Ovary (tissue), 9 donors: Measurements from ENCODE around the gene UAP1L1. TPM values are rescaled to one million over a fixed set of nuclear protein-coding genes. Genes with fewer than 3 reads are reported as not detected.

Experiments used
- DNase-seq, 5 donors: peaks; one replicate each; pipeline ENCODE4 v3.0.0-alpha.2; 2019 to 2020
- H3K27ac ChIP-seq, 2 donors: fragments of 200-600 bp; one replicate each; pipeline versions ENCODE4 v1.5.1 to v1.8.0; 2019 to 2022
- H3K27me3 ChIP-seq: fragments of 200-600 bp; one replicate; pipeline ENCODE4 v1.8.0; 2022
- H3K36me3 ChIP-seq: fragments of 200-600 bp; sonication (generic); one replicate; pipeline ENCODE4 v1.5.1; 2019
- H3K4me1 ChIP-seq: one replicate; pipeline ENCODE4 v1.8.1; 2013; ENCODE audit warnings: mild to moderate bottlenecking, moderate library complexity; ENCODE audit not compliant: insufficient read depth
- H3K4me3 ChIP-seq: fragments of 200-600 bp; sonication (generic); one replicate; pipeline ENCODE4 v1.5.1; 2017
- H3K9me3 ChIP-seq, 2 donors: fragments of 200-600 bp in 1 of 2; sonication (generic) in 1 of 2; one replicate each; pipeline versions ENCODE4 v1.5.1 to v1.8.1; 2013 to 2019; ENCODE audit warnings: mild to moderate bottlenecking in 1 of 2, moderate library complexity in 1 of 2
- EP300 ChIP-seq: sonication (generic); formaldehyde crosslinking; IDR thresholded peaks from one replicate; pipeline ENCODE4 v1.6.1; 2017; ENCODE audit warnings: antibody characterized with exemption
- POLR2A ChIP-seq: fragments of 450-650 bp; IDR thresholded peaks from one replicate; pipeline ENCODE4 v1.6.1; 2017; ENCODE audit warnings: antibody characterized with exemption, mild to moderate bottlenecking, moderate library complexity
- WGBS, 3 donors: extraction: QIAGEN DNeasy Blood & Tissue Kit in 1 of 3; methylation state at CpG; one replicate each; pipeline versions ENCODE4 v1.1.5 to v1.1.7; 2013 to 2017; 5-methylcytosine and 5-hydroxymethylcytosine counted together
- intact Hi-C, 4 donors: fragments of 100-400 bp; cut with DNase I; formaldehyde crosslinking; loops; one replicate each; pipeline versions ENCODE4 v1.11.0 to v1.15.1; 2022 to 2023
- polyA plus RNA-seq, 2 donors: library from polyadenylated mRNA; stranded (reverse); fragments of 200-250 nt in 1 of 2; fragments of 350-450 nt in 1 of 2; fragmentation: Illumina TruSeq in 1 of 2; extraction: RNeasy Lipid Tissue Mini Kit (QIAGEN cat#74804) in 1 of 2; gene quantifications; one replicate each; pipeline ENCODE4 v1.2.3, GENCODE V29; 2013 to 2014
- total RNA-seq, 7 donors: library from RNA; depleted of rRNA in 2 of 7; stranded (reverse); fragments of >200 nt in 2 of 7; fragmentation: NEBNext Ultra II Directional in 3 of 7; extraction: Animal tissue kit (Norgen Biotek cat#: 25700) in 3 of 7; gene quantifications; one replicate each; pipeline versions ENCODE4 v1.1.0 to v1.2.4, GENCODE V29; 2016 to 2023
- TF ChIP-seq, protein P1 (sequence below), 3 donors: fragments of 450-650 bp in 2 of 3; fragments of 200-600 bp in 1 of 3; IDR thresholded peaks; one replicate each; pipeline versions ENCODE4 v1.5.1 to v1.8.0; 2016 to 2022; ENCODE audit warnings: antibody characterized with exemption in 3 of 3, mild to moderate bottlenecking in 1 of 3
- donor health status: DM: no; HTN: no; CAD: no; lungs with moderate emphysema.
- donor health status: DM: no; HTN: no; CAD: no.
- donor health status: Bipolar disorder and iron deficiency.
- donor health status: DM: yes; HTN: yes; CAD: no.
- donor health status: DM: no; HTN: no; CAD: no.
- donor health status: DM: yes; HTN: yes; CAD: no.

UAP1L1 gene
- total and polyA plus RNA-seq, 9 donors = 1.3 to 6.3 (median 4.1) TPM

DNA sequence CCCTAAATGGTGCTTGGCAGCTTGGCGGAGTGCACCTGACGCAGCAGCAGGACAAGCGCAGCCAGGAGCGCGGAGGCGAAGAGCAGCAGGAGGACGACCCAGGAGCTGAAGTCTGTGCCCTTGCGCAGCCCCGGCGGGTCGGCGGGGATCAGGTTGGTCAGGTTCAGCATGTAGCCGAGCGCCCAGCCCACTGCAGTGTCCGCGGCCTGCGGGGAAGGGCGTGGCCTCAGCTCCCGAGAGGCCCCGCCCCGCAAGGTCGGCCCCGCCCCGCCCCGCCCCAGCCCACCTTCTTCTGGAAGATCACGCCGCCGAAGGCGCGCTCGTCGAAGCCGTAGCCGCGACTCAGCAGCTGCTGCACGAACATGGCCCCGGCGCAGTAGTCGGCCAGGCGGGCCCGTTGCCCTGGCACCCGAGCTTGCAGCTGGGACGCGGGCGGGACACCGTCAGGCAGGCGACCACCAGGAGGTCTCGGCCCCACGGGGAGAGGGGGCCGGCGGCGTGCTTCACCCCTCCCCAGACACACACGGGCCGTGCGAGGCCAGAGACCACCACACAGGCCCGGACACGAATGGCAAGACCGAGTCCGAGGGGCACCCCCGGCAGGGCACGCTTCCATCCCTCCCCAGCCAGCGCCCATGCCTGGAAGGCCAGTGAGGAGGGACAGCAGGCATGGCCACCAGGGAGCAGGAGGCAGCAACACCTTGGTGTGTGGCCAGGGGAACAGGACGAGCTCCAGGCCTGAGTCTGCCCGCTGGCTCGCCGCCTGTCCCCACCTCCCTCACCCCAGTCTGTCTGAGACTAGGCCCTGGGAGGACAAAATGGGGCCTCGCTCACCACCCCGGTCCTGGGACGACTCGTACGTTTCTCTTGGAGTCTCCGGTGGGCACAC, 28.4 kb upstream of the UAP1L1 start:
- TF ChIP-seq, protein P1, sequence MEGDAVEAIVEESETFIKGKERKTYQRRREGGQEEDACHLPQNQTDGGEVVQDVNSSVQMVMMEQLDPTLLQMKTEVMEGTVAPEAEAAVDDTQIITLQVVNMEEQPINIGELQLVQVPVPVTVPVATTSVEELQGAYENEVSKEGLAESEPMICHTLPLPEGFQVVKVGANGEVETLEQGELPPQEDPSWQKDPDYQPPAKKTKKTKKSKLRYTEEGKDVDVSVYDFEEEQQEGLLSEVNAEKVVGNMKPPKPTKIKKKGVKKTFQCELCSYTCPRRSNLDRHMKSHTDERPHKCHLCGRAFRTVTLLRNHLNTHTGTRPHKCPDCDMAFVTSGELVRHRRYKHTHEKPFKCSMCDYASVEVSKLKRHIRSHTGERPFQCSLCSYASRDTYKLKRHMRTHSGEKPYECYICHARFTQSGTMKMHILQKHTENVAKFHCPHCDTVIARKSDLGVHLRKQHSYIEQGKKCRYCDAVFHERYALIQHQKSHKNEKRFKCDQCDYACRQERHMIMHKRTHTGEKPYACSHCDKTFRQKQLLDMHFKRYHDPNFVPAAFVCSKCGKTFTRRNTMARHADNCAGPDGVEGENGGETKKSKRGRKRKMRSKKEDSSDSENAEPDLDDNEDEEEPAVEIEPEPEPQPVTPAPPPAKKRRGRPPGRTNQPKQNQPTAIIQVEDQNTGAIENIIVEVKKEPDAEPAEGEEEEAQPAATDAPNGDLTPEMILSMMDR (IDR thresholded peaks at IDR 0.05) = no peak
- no peak for TF ChIP-seq POLR2A
- peaks cover 6% of the 10 kb centered on the region for H3K27me3 ChIP-seq
- H3K4me1 ChIP-seq = peaks cover 11% of the 10 kb centered on the region
- H3K9me3 ChIP-seq = no peaks in the 10 kb centered on the region
- intact Hi-C loops = loop anchor here in 1 of 4 donors (2.0 kb wide), 1 partner anchor 16 kb away; no protein-coding TSS in a partner anchor
- H3K27ac ChIP-seq = no peak overlapping the region
- DNase-seq = no peak
- no peak overlapping the region for H3K4me3 ChIP-seq
- no peaks in the 10 kb centered on the region for H3K36me3 ChIP-seq
- 29 to 53% (median 40%) methylated on average over 29 to 72 of the region's 72 CpGs for WGBS, 3 donors

DNA sequence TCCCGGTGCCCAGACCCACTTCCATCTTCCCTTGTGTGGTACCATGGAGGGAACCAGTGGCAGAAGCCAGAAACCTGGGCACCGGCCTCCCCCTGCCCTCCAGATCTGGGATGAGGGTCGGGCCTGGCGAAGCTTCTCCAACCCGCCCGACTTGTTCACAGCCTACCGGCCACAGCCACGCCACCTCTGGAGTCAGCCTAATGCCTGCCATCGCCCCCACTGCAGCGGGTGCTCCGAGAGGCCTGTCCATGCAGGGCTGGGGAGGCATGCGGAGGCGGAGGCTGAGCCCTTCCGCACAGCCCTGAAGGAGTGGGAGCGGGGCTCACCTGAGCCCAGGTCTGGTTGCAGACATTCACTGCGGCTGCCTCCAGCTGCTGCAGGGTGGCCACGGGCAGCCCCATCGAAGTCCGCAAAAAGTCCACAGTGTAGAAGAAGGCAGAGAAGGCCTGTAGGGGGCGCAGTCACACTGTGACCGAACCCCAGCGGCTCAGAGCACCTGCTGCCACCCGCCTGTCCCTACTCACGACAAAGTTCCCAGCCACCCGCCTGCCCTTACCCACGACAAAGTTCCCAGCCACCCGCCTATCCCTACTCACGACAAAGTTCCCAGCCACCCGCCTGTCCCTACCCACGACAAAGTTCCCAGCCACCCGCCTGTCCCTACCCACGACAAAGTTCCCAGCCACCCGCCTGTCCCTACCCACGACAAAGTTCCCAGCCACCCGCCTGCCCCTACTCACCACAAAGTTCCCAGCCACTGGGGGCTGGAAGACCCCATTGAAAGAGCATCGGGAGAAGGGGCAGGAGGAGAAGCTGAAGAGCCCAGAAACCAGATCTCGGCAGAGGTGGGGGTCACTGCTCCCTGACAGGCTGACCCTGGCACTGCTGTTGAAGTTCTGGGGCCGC, 27.5 kb upstream of the UAP1L1 start:
- Histone ChIP-seq H3K4me1 (peaks cover 19% of the 10 kb centered on the region), H3K27ac (no peak overlapping the region), H3K27me3 (peaks cover 6% of the 10 kb centered on the region), H3K36me3 (no peaks in the 10 kb centered on the region), H3K9me3 (no peaks in the 10 kb centered on the region), H3K4me3 (no peak overlapping the region)
- no peak for TF ChIP-seq EP300
- TF ChIP-seq, protein P1 (IDR thresholded peaks at IDR 0.05) = peak in 1 of 3 donors; percentile 22
- WGBS, 3 donors = 37 to 54% (median 40%) methylated on average over 38 of the region's 38 CpGs
- intact Hi-C loops = loop anchor here in 1 of 4 donors (2.0 kb wide), 1 partner anchor 15 kb away; no protein-coding TSS in a partner anchor
- peak in 3 of 5 donors; percentile 58 to 71 (median 58) for DNase-seq

DNA sequence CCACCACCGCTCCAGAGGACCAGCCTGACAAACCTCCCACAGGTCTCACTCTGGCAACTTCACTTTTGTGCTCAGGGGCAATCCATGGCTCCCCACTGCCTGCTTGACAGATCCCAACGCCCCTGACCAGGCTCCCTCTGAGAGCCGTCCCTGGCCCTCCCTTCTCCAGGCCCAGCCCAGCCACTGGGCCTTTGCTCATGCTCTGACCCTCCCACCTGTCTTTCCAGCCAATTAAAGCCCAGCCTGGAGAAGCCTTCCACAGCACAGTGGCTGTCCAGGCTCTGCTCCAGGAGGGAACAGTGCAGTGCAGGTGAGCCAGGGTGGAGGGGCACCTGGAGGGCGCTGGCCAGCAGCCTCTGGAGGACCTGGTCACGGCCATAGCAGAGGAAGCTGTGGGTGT, 26.7 kb upstream of the UAP1L1 start:
- no peak overlapping the region for H3K4me3 ChIP-seq
- TF ChIP-seq, protein P1 (IDR thresholded peaks at IDR 0.05) = no peak
- TF ChIP-seq EP300 (no peak), POLR2A (no peak)
- H3K36me3 ChIP-seq = no peaks in the 10 kb centered on the region
- peaks cover 6% of the 10 kb centered on the region for H3K27me3 ChIP-seq
- intact Hi-C loops = no loop called here
- DNase-seq = no peak
- H3K27ac ChIP-seq = no peak overlapping the region
- H3K9me3 ChIP-seq = no peaks in the 10 kb centered on the region
- H3K4me1 ChIP-seq = peaks cover 22% of the 10 kb centered on the region
- 71 to 84% (median 83%) methylated on average over 5 of the region's 5 CpGs for whole genome bisulfite sequencing, 3 donors

DNA sequence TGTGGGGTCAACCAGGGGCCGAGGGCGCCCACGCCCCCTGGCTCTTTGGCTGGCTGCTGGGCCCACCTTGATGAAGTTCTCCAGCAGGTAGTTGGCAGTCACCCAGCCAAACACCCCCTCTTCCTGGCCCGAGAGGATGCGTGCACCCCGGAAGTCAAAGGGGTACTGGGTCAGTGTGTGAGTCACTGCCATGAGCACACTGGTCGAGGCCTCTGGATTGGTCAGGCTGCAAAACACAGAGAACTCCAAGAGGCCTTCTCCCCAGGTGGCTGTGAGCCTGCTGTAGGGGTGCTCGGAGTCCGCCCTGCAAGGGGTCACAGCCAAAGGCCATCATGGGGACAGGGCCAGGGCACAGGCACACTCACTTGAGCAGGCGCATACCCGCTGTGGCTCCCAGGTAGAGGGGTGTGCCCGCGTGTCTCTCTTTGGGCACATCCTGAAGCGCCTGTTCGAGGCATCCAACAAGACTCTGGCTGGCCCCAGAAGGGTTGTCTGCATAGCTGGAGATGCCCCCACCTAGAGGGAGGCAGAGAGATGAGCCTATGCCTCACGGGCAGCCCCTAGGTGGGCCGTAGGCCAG, 26.1 kb upstream of the UAP1L1 start:
- TF ChIP-seq POLR2A (no peak), EP300 (no peak)
- TF ChIP-seq, protein P1 (IDR thresholded peaks at IDR 0.05) = no peak
- H3K27me3 ChIP-seq = peaks cover 6% of the 10 kb centered on the region
- H3K4me3 ChIP-seq = no peak overlapping the region
- no peak for DNase-seq
- WGBS, 3 donors = 86 to 87% (median 86%) methylated on average over 15 to 17 of the region's 17 CpGs
- no peak overlapping the region for H3K27ac ChIP-seq
- peaks cover 24% of the 10 kb centered on the region for H3K4me1 ChIP-seq
- H3K36me3 ChIP-seq = no peaks in the 10 kb centered on the region
- H3K9me3 ChIP-seq = no peaks in the 10 kb centered on the region
- intact Hi-C loops = no loop called here
